ENCODE measurements around the gene LDLRAD4.

The LDLRAD4 gene

DNA sequence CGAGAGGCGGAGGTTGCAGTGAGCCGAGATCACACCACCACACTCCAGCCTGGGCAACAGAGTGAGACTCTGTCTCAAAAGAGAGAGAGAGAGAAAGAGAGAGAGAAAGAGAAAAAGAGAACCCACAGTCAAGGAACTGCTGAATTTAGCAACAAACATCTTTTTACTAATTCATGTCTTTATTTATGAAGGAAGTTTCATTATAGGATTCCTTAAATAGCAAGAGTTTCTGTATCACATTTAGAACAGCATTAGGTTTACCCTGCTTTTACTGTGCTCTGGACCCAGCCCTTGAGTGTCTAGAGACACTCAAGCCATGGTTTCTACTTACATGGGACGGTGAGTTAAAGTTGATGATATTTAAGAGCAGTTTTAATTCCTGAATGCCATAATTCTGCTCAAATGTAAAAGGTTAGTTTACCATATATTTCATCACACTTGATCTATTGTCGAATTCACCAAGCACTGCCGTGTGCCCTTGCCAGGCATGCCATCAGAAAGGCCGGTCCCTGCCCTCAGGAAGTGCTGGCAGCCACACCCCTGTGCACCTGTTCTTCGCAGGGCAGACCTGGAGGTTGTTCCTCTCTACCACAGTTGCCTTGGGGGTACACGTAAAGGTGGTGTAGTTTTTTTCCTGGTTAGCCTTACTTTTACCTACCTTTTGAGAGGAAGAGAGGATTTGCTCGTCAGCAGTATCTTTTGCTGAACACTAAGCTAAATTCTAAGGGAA is 153.3 kb downstream of the LDLRAD4 start:
- no peak for DNase-seq (ENCODE audit: low spot score)

DNA sequence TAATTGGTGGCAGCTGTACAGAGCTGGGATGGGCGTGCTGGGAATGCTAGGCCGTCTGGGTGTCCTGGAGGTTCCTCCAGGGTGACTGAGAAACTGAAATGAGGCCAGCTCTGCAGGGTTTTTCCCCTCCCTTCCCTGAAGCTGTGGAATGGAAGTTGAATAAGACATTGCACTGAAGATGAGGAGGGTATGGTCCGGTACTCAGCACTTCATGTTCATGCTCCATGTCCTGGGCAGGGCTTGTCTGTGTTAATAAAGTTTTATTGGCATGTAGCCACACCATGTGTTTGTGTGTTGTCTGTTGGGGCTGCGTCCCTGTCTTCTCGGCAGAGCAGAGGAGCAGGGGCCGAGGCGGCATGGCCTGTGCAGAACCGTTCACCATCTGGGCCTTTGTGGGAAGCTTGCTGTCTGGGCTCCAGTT is 154.0 kb downstream of the LDLRAD4 start:
- no peak for DNase-seq (ENCODE audit: low spot score)

DNA sequence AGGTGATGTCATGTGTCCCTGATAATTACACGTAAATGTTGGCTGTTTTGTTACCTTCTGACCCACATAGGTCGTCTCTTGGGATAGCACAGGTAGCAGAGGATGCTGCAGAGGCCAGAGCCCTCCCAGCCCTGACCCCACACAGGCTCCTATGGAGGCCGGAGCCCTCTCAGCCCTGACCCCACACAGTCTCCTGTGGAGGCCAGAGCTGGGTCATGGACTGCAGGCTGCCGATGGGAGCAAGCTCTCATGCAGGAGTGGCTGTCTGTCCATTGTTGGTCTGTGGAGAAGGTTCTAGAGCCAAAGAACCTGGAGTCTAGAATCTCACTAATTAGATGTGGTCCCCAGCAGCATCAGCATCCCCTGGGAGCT is 155.5 kb downstream of the LDLRAD4 start:
- DNase-seq (ENCODE audit: low spot score): no peak

DNA sequence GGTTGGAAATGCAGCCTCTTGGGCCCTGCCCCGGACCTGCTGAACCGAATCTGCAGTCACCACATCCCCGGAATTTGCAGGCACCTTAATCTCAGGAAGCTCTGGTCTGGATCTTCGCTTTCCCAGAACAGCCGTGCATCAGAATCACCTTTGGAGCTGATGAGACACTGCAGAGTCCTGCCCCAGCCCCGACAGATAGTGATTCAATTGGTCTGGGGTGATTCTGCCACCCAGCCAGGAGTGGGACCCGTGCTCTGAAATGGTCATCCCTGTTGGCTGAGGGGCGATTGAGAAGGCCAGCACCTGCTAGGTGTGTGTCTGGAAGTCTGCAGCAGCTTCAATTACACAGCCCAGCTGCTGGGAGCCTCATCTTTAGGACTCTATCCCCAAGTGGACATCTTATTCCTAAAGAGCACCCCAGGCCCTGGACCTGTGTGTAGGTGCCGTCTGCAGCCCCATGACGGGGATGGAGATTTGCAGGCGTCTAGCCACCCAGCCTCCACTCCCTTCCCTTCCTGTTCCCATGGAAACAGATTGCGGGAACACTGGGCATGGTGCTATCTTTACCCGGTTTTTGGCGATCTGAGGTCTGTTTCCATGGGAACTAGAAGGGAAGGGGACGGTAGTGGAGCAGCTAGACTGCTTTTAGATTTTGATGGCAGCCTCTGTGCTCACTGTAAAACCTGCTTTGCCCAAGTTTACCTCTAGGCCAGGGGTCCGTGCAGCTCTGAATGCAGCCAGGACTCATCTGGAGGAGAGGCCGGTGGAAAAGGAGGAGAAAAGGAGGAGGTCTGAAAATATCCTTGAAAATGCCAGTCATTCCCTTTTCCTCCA is 156.1 kb downstream of the LDLRAD4 start:
- no peak for DNase-seq (ENCODE audit: low spot score)

DNA sequence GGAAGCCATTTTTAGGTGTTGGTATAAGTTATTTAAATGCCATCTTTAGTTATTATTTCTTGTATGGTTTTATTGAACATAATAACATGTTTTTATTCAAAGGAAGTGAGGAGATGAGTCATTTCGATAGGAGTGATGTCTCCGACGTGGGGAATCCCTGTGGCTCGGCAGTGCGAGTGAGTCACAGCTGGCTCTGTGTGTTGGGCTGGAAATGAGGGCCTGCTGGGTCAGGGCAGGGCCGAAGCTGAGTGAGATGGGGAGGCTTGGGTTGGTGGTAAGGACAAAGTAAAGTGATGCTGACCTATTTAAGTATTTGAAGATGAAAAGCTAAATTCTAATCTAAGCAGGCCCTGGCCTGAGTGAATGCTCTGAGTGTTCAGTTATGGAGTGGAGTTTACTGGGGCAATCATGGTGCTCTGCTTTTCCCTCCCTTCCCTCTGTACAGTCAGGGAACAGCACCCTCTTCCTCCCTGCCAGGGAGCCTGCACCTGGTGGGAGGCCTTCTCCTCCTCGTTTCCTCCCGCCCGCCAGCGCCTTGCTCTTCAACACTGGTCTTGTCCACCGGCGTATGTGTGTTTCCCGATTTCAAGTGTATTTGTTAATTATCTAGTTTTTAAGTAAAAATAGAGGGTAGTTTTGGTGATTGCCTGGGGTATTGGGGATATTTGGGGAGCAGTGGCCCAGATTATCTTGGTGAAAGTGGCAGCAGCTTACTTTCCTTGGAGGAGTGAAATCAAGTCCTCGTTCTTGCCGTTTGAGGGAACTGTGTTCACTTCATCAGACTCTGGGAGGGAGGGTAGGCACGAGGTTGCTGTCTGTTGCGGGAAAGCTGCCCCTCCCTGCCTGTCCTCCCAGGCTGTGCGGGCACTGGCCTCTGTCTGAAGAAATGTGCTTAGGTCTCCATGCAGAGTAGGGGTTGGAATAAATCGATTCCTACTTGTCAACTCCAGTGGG is 157.0 kb downstream of the LDLRAD4 start:
- DNase-seq (ENCODE audit: low spot score): peak; percentile 87

DNA sequence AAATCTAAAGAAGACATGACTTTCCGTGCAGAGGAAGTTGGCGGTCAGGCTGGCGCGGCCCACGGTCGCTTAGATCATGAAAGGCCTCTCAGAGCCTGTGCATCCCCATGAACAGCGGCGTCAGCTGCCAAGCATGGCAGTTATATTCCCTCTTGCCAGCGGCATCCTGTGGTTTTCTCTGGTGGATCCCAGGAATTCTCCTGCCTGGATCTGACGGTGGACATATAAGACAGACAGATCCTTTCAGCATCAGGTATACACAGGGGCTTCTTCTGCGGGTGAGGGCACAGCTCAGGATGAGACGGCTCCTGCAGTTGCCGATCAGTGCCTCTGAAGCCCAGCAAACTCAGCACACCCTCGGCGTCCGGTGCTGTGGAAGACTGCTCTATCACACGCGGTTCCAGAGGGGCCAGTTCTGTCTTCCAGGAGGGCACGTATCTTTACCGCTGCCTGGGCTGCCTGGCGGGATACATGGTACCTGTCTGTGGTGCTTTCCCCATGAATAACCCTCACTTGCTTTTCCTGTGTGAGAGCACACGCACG is 157.8 kb downstream of the LDLRAD4 start:
- DNase-seq (ENCODE audit: low spot score): no peak

DNA sequence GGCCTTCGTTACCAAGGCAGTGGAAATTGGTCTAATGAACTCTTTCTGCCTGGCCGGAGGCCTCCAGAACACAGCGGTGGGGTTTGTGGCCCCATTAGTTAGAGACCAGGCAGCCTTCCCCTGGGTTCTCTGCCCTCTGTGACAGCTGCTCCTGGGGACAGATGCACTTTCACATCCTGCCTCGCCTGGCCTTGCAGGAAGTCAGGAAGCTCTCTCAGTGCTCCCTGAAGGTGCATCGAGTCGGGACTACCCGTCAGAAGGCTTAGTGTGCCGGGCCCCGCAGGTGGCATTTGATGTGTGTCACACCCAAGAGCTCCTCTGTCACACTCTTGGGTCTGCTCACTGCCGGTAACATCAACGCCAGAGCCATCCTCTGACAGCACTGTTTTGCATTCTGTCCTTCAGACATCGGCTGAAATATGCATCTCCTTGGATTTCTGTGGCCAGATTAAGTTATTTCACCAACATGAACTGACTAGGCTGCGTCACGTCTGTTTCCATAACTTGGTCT is 158.3 kb downstream of the LDLRAD4 start:
- no peak for DNase-seq (ENCODE audit: low spot score)

DNA sequence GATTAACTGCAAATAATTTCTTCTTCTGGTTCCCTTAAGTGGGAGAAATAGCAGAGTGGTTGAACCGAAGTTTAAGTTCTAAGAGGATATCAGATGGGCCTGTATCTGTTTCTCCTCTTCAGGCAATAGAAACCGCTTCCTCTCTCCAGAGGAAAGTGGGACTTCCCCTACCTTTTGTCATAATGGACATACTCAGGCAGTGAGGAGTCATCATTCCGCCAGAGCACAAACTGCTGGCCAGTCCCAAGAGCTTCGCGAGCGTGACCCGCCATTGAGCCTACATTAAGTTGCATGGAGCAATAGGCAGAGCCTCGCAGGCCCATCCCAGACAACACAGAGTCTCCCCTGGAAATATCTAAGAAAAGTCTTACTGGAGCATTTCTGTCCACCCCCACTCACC is 158.9 kb downstream of the LDLRAD4 start:
- no peak for DNase-seq (ENCODE audit: low spot score)

DNA sequence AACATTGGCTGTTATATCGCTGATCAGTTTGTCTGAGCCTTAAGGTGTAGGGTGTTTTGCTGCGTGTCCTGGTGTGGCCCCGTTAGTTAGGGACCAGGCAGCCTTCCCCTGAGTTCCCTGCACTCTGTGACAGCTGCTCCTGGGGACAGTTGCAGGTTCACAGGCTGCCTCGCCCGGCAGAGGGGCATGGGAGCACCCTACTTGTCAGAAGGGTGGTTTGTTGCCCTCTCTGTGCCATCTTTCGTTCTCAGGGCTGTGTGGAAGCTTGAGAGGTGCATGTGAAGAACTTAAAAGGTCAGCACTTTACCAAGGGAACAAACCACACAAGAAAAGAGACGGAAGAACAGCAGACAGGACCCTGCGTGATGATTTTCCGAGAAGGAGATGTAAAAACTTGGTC is 159.6 kb downstream of the LDLRAD4 start:
- no peak for DNase-seq (ENCODE audit: low spot score)

DNA sequence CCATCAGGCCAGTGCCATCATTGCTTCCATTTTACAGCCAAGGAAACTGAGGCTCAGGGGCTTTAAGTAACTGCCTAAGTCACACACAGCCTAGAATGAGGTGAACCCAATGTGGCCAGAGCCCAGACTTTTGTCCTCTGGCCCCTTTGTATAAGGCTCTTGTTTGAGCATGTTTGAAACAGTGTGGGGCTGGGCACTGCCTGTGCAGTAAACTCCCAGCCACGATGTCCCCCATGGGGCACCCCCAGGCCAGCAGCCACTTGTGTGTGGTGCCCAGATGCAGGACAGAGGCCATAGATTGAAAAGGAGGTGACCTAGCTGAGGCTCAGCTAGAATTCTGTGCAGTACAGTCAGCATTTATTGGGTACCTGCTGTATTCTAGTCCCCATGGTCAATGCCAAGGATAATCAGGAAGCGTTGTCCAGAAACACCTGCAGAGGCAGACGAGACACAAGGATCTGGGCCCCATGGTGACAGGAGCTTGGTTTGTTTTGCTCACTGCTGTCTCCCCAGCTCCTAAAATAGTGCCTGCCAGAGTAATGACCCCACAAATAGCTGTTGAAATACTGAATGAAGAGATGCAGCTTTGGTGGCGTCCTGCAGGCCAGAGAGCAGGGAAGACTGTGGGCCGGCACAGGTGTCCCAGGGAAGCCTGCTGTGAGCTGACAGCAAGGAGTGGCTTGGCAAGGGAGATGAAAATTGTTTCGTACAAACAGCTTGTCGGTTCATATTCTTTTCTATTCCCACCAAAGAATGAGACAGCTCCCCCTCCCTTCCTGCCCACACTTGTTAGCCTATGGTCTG is 160.7 kb downstream of the LDLRAD4 start:
- no peak for DNase-seq (ENCODE audit: low spot score)

DNA sequence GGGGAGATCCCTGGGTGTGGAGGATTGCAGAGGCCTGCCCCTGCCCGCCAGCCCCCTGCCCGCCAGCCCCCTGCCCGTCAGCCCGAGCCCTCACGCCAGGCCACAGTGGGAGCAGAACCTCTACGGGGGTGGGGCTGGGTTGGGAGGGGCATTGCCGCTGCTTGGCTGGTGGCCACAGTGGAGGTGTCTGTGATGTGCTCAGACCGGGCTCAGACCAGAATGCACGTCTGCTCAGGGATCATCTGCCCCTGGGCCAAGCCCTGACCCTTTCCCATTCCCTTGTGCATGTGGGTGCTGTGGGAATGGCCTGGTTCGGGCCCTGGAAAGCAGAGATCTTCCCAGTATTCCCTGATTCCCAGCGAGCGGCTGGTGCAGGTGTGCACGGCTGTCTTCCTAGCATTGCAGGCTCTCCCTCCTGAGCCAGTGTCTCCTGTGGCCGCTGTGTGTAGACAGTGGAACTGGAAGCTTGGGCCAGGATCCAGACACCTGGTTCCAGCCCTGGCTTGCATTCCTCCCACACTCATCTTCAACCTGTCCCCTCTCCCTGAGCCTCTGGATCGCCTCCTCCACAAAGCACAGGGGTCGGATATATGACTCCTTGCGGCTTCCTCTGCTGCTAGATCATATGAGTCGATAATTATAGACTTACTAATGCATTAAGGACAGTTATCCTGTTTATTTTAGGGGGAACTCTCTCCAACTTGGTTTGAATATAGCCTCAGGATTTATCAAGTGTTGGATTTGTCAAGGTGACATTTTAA is 161.6 kb downstream of the LDLRAD4 start:
- DNase-seq (ENCODE audit: low spot score): no peak

DNA sequence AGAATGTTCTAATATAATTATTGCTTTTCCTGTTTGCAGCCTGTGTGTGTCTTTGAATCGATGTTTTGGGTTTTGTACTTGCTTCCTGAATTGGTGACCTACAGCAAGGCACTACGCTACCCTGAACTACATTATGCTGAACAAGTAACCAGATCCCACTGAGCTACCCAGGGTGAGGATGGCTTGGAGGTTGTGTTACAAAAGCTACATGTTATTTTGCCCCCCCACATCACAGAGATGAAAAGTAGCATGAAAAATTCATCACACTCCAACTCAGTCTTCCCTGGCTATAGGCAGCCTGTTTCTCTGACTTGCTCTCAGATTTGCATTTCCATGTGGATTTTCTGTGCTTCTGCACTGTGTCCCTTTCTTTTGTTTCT is 162.1 kb downstream of the LDLRAD4 start:
- no peak for DNase-seq (ENCODE audit: low spot score)

DNA sequence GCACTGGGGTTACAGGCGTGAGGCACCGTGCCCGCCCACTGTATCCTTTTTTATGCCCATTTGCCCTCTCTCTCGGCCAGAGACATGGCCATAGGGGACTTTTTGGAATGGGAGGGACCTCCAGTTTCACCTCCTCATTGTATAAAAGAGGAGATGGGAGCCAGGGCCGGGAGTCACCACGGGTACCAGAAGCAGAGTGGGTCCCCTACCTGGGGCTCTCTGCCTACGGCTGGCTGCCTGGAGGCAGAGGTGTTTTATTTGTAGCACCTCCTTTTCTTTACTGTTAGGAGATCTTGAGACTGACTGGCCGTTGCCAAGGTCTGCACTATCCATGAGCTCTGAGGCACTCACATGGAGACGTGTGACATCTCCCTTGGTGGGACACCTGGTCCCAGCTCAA is 162.8 kb downstream of the LDLRAD4 start:
- DNase-seq (ENCODE audit: low spot score): no peak

DNA sequence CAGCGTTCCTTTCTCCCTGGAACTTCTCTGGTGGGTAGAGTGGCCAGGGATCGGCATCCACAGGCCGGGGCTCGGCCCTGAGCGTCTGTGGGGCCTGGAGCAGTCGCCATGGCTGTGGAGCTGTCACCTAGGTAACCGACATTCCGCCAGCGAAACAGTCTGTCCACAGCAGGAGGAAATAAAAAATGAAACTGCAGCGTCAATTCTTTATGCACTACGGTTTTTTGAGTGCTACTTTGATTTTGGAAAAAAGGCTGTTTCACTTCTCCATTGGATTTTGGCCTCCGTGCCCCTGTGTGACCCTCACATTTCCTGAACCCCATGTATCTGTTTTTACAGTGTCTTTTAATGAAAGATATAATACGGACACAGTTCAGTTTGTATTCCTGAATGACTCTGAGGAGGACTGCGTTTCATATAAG is 163.4 kb downstream of the LDLRAD4 start:
- no peak for DNase-seq (ENCODE audit: low spot score)

DNA sequence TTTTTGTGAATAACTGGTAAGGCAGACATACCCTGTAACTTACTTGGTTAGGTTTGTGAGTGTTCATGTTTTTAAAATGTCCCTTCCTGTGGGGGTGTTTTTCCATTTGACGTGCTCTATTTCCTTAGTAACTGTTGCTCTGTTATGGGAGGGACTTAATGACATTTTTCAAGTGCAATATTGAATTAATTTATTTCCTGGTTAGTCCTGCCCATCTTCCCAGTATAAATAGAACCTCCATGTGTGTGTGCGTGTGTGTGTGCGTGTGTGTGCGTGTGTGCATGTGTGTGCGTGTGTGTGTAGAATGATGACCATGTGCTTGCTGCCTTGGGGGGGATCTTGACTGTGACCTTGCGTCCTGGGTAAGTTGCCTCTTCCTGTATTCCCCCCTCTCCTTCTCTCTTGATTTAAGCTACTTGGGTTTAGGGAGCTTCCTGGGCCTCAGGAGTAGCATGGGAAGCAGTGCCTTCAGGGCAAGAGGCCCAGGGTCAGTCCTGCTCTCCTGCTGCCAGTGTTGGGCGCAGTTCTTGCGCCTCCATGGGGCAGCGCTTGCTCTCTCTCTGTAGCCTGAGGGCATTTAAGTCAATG is 163.9 kb downstream of the LDLRAD4 start:
- peak; percentile 10 for DNase-seq (ENCODE audit: low spot score)

DNA sequence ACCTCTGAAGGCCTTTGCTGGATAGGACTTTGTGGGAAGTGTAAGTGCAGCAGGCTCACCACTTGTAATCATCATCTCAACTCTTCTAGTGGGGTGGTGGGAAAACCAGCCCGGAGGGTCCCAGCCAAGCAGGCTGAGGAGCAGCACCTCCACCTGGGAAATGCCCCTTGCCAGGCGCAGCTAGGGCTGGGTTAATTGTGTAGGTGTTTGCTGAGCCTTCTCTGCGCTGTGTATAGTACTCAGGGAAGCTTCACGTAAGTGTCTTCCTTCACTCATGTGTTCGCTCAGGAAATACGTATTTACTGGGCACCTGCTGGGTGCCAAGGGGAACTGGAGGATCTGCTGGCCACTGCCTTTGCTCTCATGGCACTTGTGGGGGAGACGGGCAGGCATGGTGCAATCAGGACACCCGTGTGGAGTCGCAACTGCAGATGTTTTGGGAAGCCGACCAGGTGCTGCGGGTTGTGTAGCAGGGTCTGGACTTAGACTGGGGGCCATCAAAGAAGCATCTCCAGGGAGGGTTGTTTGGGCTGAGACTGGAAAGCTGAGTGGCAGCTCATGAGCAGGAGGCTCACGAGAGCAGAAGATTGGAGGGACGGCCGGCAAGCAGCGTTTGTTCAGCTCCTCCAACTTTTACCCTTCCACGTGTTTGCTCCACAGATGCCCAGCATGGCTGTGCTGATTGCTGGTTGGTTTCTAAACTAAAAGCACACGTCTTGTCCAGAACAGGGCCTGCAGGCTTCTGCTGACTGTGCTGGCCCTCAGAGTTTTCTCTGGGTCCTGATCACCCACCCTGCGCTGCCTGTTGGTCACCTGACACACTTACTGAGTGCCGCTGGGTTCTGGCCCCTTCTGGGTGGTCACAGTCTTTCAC is 164.6 kb downstream of the LDLRAD4 start:
- DNase-seq (ENCODE audit: low spot score): no peak

DNA sequence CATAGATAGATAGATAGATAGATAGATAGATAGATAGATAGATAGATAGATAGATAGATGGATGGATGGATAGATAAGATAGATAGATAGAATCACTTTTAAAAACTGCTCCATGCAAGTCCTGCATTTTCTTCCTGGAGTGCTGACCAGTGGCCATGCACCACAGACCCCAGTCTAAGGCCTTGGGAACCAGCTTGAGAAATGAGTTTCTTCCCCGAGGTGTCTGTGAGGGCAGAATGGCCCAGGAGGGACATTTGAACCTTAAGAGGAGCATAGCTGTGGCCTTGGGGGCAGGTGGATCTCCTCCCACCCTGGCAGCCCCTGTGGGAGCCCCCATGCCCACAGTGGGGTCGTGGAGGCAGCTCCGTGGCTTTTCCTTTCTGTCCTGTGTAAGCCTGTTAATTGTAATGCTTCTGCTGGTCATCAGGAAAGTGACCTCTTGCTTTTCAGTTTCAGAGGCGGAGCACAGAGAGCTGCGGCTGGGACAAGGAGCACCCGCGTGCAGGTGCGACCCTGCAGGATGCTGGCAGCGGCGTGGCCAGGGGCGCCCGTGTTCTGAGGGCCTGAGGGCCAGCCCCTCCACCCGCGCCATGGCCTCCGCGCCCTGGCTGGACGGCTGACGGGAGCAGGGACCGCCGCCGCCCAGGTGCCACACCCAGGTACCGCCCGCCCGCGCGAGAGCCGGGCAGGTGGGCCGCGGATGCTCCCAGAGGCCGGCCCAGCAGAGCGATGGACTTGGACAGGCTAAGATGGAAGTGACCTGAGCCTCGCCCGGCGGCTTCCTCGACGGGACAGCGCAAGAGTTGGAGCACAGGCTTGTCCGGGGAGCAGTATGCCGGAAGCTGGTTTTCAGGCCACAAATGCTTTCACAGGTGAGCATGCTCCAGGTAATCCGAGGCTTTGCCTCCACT is 168.6 kb downstream of the LDLRAD4 start:
- DNase-seq (ENCODE audit: low spot score): no peak
